ENCODE measurements around the gene PRSS16. TPM values are rescaled to one million over a fixed set of nuclear protein-coding genes. Genes with fewer than 3 reads are reported as not detected.
A peak's percentile ranks its signal among the peaks of the same experiment; 100 is the strongest.

The PRSS16 gene
- total and polyA plus RNA-seq, 9 of the 15 experiments (the other 6 are each of a cell fraction or from before 2014, with no cell fraction given), result 4.5 to 21.3 (median 12.1) TPM

DNA sequence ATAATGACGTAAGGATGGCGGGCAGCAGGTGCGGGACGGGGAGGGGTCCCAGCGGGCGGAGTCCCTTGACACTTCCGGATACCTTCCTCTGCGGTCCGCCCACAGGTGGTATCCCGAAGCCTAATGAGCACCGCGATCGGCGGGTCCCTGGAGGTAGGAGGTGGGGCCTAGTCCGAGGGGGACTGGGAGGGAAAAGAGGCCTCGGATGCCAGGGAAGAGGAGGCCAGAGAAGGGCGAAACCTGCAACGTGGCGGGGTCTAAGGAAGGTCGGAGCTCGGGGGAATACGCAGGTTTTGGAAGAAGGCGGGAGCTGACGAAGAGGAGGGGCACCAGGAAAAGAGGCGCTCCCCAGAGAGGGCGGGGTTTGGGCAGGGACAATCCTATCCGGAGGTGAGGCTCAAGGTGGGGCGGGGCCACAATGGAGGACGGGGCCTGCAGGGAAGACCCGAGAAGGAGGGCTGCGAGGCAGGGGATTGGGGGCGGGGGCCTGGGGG, 3.7 kb downstream of the PRSS16 start (continued):
- TF ChIP-seq NCOA6 (IDR thresholded peaks at IDR 0.05) (no peak), FOXK1 (CRISPR knock-in tag; IDR thresholded peaks at IDR 0.05; ENCODE audit: borderline replicate concordance) (peak; percentile 88; the same call in 1 of the 2 replicates), ZNF583 (CRISPR knock-in tag; IDR thresholded peaks at IDR 0.05) (no peak), POLR3G (IDR thresholded peaks at IDR 0.05; ENCODE audit: extremely low read depth, insufficient read length, insufficient replicate concordance) (no peak), ZZZ3 (IDR thresholded peaks at IDR 0.05) (no peak), U2AF1 (optimal IDR thresholded peaks at IDR 0.05; ENCODE audit: low read depth, low read length) (no peak), THRA (IDR thresholded peaks at IDR 0.05) (no peak), ZNF174 (CRISPR knock-in tag; IDR thresholded peaks at IDR 0.05) (no peak), SRSF3 (IDR thresholded peaks at IDR 0.05; ENCODE audit: insufficient read depth, low read length) (no peak), SREBF2 (CRISPR knock-in tag; IDR thresholded peaks at IDR 0.05) (no peak), MTA3 (IDR thresholded peaks at IDR 0.05; ENCODE audit: borderline replicate concordance) (peak; percentile 6; the same call in 1 of the 2 replicates), STAG1 (CRISPR knock-in tag; IDR thresholded peaks at IDR 0.05; ENCODE audit: borderline replicate concordance) (no peak), HNRNPL (IDR thresholded peaks at IDR 0.05; ENCODE audit: low read depth, low read length) (no peak), TBL1XR1 (IDR thresholded peaks at IDR 0.05; ENCODE audit: low read length in 2 of 2) (no peak), ZNF592 (IDR thresholded peaks at IDR 0.05) (no peak), TEAD4 (IDR thresholded peaks at IDR 0.05; ENCODE audit: low read length) (peak; percentile 38; the same call in 1 of the 2 replicates), TEAD4 (CRISPR knock-in tag; IDR thresholded peaks at IDR 0.05; ENCODE audit: borderline replicate concordance) (no peak), ZNF507 (tag; conservative IDR thresholded peaks at IDR 0.05) (no peak)
- TF ChIP-seq, protein P1, sequence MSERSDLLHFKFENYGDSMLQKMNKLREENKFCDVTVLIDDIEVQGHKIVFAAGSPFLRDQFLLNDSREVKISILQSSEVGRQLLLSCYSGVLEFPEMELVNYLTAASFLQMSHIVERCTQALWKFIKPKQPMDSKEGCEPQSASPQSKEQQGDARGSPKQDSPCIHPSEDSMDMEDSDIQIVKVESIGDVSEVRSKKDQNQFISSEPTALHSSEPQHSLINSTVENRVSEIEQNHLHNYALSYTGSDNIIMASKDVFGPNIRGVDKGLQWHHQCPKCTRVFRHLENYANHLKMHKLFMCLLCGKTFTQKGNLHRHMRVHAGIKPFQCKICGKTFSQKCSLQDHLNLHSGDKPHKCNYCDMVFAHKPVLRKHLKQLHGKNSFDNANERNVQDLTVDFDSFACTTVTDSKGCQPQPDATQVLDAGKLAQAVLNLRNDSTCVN (CRISPR knock-in tag; IDR thresholded peaks at IDR 0.05), result 0 out of 2 replicates have a peak, but pooled peaks have one; percentile 14
- TF ChIP-seq, protein P2, sequence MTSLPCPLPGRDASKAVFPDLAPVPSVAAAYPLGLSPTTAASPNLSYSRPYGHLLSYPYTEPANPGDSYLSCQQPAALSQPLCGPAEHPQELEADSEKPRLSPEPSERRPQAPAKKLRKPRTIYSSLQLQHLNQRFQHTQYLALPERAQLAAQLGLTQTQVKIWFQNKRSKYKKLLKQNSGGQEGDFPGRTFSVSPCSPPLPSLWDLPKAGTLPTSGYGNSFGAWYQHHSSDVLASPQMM (CRISPR knock-in tag; IDR thresholded peaks at IDR 0.05), result no peak

All from K562 (cell line).